ENCODE results near the gene LRRC49.
A peak's percentile ranks its signal among the peaks of the same experiment; 100 is the strongest.
"Not testable (repeated sequence)": the region's sequence is repeated elsewhere in the genome, so short reads cannot be mapped to it uniquely, and the experiment has no call there.

The LRRC49 gene

GRCh38 chr15:71003319-71003718, 110.7 kb downstream of the LRRC49 start:
- peak; percentile 7 for DNase-seq (ENCODE audit: low read depth)
- no peak overlapping the region for H3K4me3 ChIP-seq (ENCODE audit: low read length)
- TF ChIP-seq, protein P1, sequence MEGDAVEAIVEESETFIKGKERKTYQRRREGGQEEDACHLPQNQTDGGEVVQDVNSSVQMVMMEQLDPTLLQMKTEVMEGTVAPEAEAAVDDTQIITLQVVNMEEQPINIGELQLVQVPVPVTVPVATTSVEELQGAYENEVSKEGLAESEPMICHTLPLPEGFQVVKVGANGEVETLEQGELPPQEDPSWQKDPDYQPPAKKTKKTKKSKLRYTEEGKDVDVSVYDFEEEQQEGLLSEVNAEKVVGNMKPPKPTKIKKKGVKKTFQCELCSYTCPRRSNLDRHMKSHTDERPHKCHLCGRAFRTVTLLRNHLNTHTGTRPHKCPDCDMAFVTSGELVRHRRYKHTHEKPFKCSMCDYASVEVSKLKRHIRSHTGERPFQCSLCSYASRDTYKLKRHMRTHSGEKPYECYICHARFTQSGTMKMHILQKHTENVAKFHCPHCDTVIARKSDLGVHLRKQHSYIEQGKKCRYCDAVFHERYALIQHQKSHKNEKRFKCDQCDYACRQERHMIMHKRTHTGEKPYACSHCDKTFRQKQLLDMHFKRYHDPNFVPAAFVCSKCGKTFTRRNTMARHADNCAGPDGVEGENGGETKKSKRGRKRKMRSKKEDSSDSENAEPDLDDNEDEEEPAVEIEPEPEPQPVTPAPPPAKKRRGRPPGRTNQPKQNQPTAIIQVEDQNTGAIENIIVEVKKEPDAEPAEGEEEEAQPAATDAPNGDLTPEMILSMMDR (conservative IDR thresholded peaks at IDR 0.05; ENCODE audit: low read length), result no peak

DNA sequence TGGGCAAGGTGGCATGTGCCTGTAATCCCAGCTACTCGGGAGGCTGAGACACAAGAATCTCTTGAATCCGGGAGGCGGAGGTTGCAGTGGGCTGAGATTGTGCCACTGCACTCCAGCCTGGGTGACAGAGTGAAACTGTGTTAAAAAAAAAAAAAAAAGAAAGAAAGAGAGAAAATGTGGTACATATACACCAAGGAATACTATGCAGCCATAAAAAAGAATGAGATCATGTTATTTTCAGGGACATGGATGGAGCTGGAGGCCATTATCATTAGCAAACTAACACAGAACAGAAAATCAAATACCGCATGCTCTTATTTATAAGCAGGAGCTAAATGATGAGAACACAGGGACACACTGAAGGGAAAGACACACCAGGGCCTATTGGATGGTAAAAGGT, 111.9 kb downstream of the LRRC49 start:
- DNase-seq (ENCODE audit: low read depth); H3K4me3 ChIP-seq (ENCODE audit: low read length): not testable (repeated sequence)

- H3K4me3 ChIP-seq (ENCODE audit: low read length), result no peak overlapping the region
- DNase-seq (ENCODE audit: low read depth), result no peak
- TF ChIP-seq, protein P1 (conservative IDR thresholded peaks at IDR 0.05; ENCODE audit: low read length), result no peak
Observed at GRCh38 chr15:71005895-71006294, 113.3 kb downstream of the LRRC49 start.

- H3K4me3 ChIP-seq (ENCODE audit: low read length), result no peak overlapping the region
- DNase-seq (ENCODE audit: low read depth), result no peak
- TF ChIP-seq, protein P1 (conservative IDR thresholded peaks at IDR 0.05; ENCODE audit: low read length), result no peak
Observed at GRCh38 chr15:71008250-71008870, 115.7 kb downstream of the LRRC49 start.

DNA sequence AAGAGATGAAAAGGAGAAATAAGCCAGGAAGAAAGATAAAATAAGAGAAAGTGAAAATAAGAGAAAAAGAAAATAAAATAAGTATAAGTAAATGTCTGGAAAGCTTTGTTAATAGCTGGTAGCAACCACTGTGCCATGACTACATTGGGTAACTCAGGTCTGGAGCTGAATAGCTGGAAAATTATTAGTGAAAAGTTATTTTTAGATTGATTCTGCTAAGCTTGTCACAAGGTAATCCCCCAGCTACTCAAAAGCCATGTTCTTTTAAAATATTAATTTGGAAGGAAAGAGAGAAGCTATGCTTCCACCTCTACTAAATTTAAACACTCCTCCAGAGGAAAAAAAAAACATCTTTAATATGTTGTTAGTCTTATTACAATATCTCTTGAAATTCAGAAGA, 117.8 kb downstream of the LRRC49 start:
- DNase-seq (ENCODE audit: low read depth), result no peak
- TF ChIP-seq, protein P1 (conservative IDR thresholded peaks at IDR 0.05; ENCODE audit: low read length), result no peak

DNA sequence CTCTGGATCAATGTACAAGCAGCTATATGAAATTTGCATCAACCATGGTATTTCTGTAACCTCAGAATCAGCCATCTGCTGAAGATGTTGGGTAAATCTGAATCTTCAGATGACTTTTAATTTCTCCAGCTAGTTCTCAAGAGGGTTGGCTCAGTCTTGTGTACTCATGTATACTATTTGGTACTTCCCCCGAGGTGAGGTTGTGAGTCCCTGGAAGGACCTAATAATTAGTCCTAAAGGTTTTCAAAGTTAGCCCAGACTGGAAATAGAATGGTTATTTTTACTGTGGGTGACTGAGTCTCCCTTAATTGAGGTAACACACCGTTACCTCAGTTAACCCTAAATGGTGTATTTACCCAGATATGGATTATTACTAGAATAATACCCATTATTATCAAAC, 118.4 kb downstream of the LRRC49 start:
- DNase-seq (ENCODE audit: low read depth), result no peak
- TF ChIP-seq, protein P1 (conservative IDR thresholded peaks at IDR 0.05; ENCODE audit: low read length), result no peak
- H3K4me3 ChIP-seq (ENCODE audit: low read length), result no peak overlapping the region

More for the DNA sequence above, 117.8 kb downstream of the LRRC49 start:
- H3K4me3 ChIP-seq (ENCODE audit: low read length), result no peak overlapping the region

GRCh38 chr15:71011503-71012155, 119.0 kb downstream of the LRRC49 start:
- no peak overlapping the region for H3K4me3 ChIP-seq (ENCODE audit: low read length)
- TF ChIP-seq, protein P1 (conservative IDR thresholded peaks at IDR 0.05; ENCODE audit: low read length), result peak; percentile 93
- DNase-seq (ENCODE audit: low read depth), result peak; percentile 66

All from AG10803 (cell line).